HG03460 (cell line): Measurements from ENCODE around the gene SEMA5B.

ENCODE experiments used
- ATAC-seq: cut with Tn5 transposase; IDR thresholded peaks from one replicate; pipeline ENCODE4 v1.9.1; 2021; ENCODE audit not compliant: unreplicated experiment

Gene SEMA5B

DNA sequence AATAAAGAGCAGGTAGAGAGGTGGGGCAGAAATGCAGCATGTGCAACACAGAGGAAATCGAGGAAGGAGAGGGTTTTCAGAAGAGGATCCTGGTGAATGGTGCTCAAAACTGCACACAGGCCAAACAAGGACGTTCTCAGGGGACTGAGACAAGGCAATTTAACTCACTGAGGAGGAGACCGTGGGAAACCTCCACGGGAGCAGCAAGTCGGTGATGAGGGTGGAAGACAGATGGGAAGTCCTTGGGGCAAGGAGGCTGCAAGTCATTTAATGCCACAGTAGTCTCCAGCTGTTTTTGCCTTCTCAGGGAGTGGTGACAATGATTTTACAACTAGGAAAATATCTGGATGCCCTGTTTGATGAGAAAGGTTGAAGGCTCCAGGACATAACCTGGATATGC is 27.8 kb upstream of the SEMA5B start:
- ATAC-seq, result no peak

- no peak for ATAC-seq
These were observed 27.4 kb upstream of the SEMA5B start for GRCh38 chr3:123054931-123055330.

- ATAC-seq, result no peak
These were observed 26.7 kb upstream of the SEMA5B start for GRCh38 chr3:123054109-123054778.

- no peak for ATAC-seq
These were observed 25.5 kb upstream of the SEMA5B start for GRCh38 chr3:123053107-123053506.

GRCh38 chr3:123050666-123051065 is 23.1 kb upstream of the SEMA5B start:
- ATAC-seq, result no peak

- no peak for ATAC-seq
These were observed 21.1 kb upstream of the SEMA5B start for GRCh38 chr3:123048480-123049237.

DNA sequence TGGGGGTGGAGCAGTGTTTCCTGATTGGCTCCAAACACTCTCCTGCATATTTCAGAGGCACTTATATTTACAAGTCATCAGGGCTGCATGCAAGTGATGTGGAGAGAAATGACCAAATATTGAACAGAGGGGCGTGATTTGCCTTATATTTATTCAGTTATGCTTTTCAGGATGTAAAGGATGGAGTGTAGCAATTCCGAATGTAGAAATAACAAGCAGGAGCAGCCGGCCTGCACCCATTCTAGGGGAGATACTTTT is 19.4 kb upstream of the SEMA5B start:
- no peak for ATAC-seq

DNA sequence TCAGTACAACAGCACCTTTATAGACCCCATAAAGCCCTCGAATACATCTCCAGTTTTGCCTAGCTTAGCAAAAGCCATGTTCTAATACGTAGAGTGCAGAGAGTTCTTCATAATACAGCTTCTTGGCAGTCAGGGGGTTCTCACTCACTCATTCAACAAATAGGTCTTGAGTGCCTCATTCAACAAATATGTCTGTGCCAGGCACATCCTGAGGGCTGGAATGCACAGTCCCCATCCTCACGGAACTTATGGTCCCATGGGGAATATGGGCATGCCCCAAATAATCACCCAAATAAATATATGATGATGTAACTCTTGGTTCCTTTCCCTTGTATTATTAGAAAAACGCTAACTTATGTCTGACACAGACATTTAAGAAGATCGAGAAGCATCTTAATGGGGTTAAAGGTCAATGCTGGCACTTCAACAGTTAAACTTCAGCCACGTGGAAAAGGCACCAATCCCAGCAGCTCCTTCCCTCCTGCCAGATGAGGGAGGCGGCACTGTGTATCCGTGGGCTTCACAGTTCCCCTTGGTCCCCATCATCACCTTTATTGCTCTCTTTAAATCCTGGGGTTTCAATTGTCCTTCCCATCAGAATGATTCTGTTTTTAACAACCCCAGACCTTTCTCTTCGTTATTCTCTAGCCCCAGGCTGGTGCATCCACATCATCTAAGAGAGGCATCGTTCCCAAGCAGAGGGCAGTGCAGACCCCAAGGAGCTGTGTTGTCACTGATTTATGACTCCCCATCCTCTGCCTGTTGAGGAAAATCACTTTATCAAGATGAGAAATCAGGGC is 18.9 kb upstream of the SEMA5B start:
- no peak for ATAC-seq

DNA sequence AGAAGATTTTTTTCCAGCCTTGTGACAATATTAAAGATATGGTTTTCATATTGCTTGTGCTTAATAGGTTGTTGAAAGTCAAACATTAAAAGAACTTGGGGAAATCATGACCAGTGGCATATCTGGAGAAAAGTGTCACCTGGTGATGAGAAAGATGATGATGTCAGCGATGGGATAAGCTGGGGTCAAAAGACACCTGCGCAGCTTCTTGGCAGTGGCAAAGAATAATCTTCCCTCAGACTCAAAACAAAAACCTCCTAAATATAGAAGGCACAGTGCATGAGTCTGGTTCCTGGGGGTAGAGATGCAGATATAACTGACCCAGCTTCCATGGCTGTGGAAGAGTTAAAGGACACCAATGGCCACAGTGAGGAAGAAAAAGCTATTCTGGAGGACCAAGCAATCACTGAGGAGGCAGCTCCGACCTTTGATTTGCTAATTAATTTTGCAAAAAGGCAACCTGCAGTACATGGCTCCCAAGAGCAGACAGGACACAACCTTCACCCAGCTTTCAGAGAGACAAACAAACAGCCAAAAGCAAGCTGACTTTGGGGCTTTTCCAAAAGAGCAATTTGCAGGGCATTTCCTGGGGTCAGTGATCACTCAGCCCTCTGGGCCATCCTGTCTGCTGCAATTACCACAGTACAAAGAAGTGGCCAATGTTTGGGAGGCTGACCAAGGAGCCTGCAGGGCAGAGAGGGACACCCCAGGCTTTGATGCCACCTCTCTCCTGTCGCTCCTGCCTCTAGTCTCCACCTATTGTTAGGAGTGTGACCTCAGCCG is 17.6 kb upstream of the SEMA5B start:
- ATAC-seq, result no peak

DNA sequence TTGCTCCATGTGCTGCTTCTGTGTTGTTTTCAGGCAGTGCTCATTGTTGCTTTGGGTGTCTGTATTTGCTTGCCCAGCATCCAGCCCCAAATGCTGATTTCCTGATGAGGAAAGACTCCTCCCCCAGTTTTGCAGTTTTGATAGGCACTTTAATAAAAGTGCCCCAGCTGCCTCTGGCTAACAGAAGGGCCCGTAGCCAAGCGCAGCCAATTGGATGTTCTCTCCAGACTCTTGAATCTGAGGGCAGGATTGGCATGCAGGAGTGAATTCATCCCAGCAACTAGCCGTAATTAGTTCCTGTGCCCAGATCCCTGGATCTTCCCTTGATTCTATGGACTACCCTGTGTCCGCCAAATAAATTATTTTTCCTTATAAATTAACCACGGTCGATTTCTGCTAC is 14.8 kb upstream of the SEMA5B start:
- ATAC-seq, result no peak

DNA sequence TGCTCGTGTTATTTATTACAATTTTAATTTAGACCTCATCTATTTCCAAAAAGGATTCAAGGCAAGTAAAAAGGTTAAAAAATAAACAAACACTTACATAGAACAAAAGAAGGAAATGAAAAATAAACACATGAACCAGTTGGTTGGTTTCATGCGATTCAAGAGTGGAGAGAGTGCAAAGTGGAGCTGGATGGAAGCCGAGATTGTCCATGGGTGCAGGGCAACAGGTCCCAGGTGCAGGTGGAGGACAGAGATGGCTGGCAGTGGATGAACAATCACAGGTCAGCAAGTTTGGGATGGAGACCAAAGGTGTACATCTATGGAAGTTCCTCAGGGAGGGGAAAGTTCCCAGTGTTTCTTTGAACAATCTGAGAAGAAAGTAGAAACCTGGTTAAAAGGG is 11.6 kb upstream of the SEMA5B start:
- no peak for ATAC-seq

GRCh38 chr3:123038751-123039150 is 11.2 kb upstream of the SEMA5B start:
- no peak for ATAC-seq

DNA sequence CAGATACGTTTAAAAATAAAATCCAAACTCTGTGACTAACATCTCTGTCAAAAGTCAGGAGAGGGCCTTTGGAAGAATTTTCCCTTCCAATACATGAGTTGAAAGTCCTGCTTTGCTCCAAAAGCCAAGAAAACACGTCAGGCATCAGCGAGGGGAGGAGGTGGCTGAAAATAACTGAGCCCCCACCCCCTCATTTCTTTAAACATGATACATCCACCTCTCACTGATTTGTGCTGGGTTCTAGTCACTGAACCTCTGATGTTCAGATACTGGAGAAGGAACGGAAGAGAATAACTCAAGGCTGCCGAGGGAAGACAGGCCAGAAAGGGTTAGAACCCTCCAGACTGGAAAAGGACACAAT is 9.4 kb upstream of the SEMA5B start:
- ATAC-seq, result no peak

DNA sequence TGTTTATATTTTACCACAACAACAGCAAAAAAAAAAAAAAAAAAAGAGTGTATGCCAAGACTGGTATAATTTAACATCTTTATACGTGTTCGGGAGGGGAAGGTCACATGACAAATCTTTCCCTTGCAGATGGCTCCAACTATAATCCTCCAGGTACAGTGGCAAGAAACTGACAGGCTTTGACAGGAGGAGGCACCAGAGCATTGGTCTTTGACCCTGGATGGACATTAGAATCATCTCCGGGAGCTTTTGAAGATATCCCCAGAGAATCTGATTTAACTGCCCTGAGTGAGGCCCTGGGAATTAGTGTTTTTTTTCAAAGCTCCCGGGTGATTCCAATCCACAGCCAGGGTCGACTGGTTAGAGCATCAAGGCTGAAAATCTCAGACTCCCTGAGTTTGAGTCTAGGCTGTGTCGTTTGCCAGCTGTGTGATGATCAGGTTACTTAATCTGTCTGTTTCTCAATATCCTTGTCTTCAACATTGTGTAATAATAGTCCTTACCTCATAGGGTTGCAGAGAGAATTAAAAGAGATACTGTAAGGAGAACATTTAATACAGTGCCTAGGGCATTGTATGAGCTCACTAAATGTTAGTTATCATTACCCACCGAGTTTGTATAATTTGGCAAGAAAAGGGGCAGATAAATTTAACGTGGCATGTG is 8.9 kb upstream of the SEMA5B start:
- no peak for ATAC-seq

DNA sequence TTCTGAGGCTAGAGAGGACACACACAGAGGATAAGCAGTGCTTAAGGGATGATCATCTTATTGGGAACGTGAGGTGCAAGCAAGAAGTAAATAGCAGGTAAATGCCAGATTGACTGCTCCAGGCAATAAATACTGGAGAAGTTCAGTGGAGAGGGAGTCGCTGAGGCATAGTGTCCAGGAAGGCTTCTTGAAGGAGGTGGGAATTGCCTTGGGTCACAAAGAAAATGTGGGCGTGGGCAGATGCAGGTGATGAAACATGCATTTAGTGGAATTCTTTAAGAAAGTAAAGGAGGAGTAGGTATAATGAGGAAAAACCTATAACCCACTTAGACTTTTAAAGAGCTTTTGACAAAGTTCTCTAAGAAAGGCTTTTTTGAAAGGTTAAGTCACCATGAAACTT is 7.4 kb upstream of the SEMA5B start:
- no peak for ATAC-seq

- no peak for ATAC-seq
These were observed 6.6 kb upstream of the SEMA5B start for GRCh38 chr3:123034120-123034519.

GRCh38 chr3:123032057-123032456 is 4.5 kb upstream of the SEMA5B start:
- no peak for ATAC-seq

GRCh38 chr3:123031051-123031450 is 3.5 kb upstream of the SEMA5B start:
- no peak for ATAC-seq

DNA sequence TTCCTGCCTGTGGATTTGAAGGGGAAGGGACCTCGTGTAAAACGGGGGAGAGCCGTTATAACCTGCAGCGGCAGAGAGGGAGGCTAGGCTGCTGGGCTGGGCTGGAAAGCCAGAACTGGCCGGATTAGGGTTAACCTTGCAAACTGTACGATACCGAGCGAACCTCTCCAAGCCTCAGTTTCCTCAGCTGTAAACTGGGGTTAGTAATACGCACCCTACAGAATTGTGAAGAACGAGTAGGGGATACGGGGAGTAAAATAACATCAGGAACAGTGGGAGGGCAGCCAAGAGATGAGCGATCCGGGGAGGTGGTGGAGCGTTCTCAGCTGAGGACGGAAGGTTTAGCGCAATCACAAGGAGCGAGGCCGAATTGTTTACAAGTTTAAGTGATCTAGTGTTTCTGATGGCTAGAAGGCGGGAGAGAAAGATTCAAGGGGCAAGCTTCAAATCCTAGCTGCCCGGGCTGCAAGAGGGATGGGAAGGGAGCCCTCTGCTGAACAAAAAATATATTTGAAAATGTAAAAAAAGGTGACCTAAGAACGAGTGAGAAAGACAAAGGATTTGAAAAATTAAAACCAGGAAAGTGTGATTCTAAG is 768 bp upstream of the SEMA5B start:
- no peak for ATAC-seq

- ATAC-seq, result no peak
These were observed 835 bp downstream of the SEMA5B start for GRCh38 chr3:123026565-123027291.
